SK-N-SH (cell line): ENCODE results near the gene ZHX3. TPM values are rescaled to one million over a fixed set of nuclear protein-coding genes. Genes with fewer than 3 reads are reported as not detected.

Experiments used
- CTCF ChIA-PET: fragments of 300-600, 350-600 bp; formaldehyde crosslinking; extraction: SDS; loops from one replicate; lab custom pipeline; 2021; lab: Yijun Ruan, JAX
- POLR2A ChIA-PET: fragments of 350-600 bp; sonication (Branson Sonifier 250); formaldehyde crosslinking; extraction: SDS; loops from one replicate; lab custom pipeline; 2020; ENCODE audit warnings: antibody characterized with exemption, inconsistent platforms; lab: Yijun Ruan, JAX
- DNase-seq: peaks from one replicate; pipeline ENCODE4 v3.0.0; 2012
- H2AFZ ChIP-seq: fragments of 200-600 bp; sonication (generic); 2 replicates; pipeline ENCODE4 v1.8.1; 2016; ENCODE audit warnings: antibody characterized with exemption, mild to moderate bottlenecking, low read depth
- H3F3A ChIP-seq: fragments of 200-600 bp; sonication (generic); replicated peaks from 2 replicates; pipeline ENCODE3; 2016; ENCODE audit warnings: antibody characterized with exemption, mild to moderate bottlenecking; ENCODE audit not compliant: insufficient read depth
- H3K27ac ChIP-seq, 2 experiments: fragments of 200-500 bp in 1 of 2; fragments of 200-600 bp in 1 of 2; sonication (Bioruptor generic) in 1 of 2; sonication (generic), shearing (Covaris generic) in 1 of 2; 2 replicates each; pipeline versions ENCODE4 v1.5.1 to v1.6.1; 2014 to 2016; ENCODE audit warnings: low read depth in 2 of 2, inconsistent platforms in 1 of 2, low read length in 1 of 2, mild to moderate bottlenecking in 1 of 2, mixed read lengths in 1 of 2
- H3K27me3 ChIP-seq: fragments of 200-600 bp; sonication (generic), shearing (Covaris generic); 2 replicates; pipeline ENCODE4 v1.6.1; 2016; ENCODE audit warnings: mixed run types; ENCODE audit not compliant: insufficient read depth
- H3K36me3 ChIP-seq, 2 experiments: fragments of 200-500 bp in 1 of 2; fragments of 200-600 bp in 1 of 2; sonication (Bioruptor generic) in 1 of 2; sonication (generic) in 1 of 2; replicated peaks in 1 of 2; 2 replicates each; pipeline versions ENCODE3 to v1.5.1; 2014 to 2016; ENCODE audit warnings: low read length in 1 of 2, mild to moderate bottlenecking in 1 of 2; ENCODE audit not compliant: insufficient read depth in 2 of 2, control insufficient read depth in 1 of 2
- H3K4me1 ChIP-seq, 2 experiments: fragments of 200-500 bp in 1 of 2; fragments of 200-600 bp in 1 of 2; sonication (Bioruptor generic) in 1 of 2; sonication (generic), shearing (Covaris generic) in 1 of 2; 2 replicates each; pipeline versions ENCODE4 v1.5.1 to v1.6.1; 2014 to 2016; ENCODE audit warnings: low read depth in 1 of 2, low read length in 1 of 2, mixed run types in 1 of 2; ENCODE audit not compliant: insufficient read depth in 2 of 2, control insufficient read depth in 1 of 2
- H3K4me2 ChIP-seq: fragments of 200-600 bp; sonication (generic), shearing (Covaris generic); 2 replicates; pipeline ENCODE4 v1.6.1; 2017; ENCODE audit warnings: mixed run types
- H3K4me3 ChIP-seq, 2 experiments: fragments of 200-500 bp in 1 of 2; fragments of 200-600 bp in 1 of 2; sonication (Bioruptor generic) in 1 of 2; sonication (generic), shearing (Covaris generic) in 1 of 2; 2 replicates each; pipeline versions ENCODE4 v1.5.1 to v1.8.1; 2014 to 2016; ENCODE audit warnings: low read depth in 2 of 2, inconsistent platforms in 1 of 2, low read length in 1 of 2, mild to moderate bottlenecking in 1 of 2, mixed read lengths in 1 of 2, moderate library complexity in 1 of 2
- H3K79me2 ChIP-seq: fragments of 200-600 bp; sonication (generic); 2 replicates; pipeline ENCODE4 v1.8.1; 2017; ENCODE audit warnings: mild to moderate bottlenecking; ENCODE audit not compliant: insufficient read depth
- H3K9ac ChIP-seq: fragments of 200-600 bp; sonication (generic); 2 replicates; pipeline ENCODE4 v1.6.1; 2017; ENCODE audit warnings: mixed run types
- H3K9me2 ChIP-seq: fragments of 200-600 bp; sonication (generic); 2 replicates; pipeline ENCODE4 v1.6.1; 2017; ENCODE audit warnings: mixed run types
- H3K9me3 ChIP-seq: fragments of 200-600 bp; sonication (generic); 2 replicates; pipeline ENCODE4 v1.6.1; 2017; ENCODE audit warnings: mixed run types, mild to moderate bottlenecking, moderate library complexity
- H4K20me1 ChIP-seq: fragments of 200-600 bp; sonication (generic); 2 replicates; pipeline ENCODE4 v1.6.1; 2017; ENCODE audit warnings: mild to moderate bottlenecking, mixed run types; ENCODE audit not compliant: insufficient read depth
- CHD2 ChIP-seq: fragments of 150-350 bp; IDR thresholded peaks from 2 replicates; pipeline ENCODE4 v1.6.1; 2018; ENCODE audit warnings: low read length; ENCODE audit not compliant: partially characterized antibody
- EZH2phosphoT487 ChIP-seq: fragments of 200-600 bp; sonication (generic); IDR thresholded peaks from 2 replicates; pipeline ENCODE4 v1.6.1; 2017; ENCODE audit warnings: low read depth, mixed run types, mild to moderate bottlenecking, antibody characterized with exemption, moderate library complexity, borderline replicate concordance
- FOXJ3 ChIP-seq: sonication (generic); formaldehyde crosslinking; IDR thresholded peaks from 2 replicates; pipeline ENCODE4 v1.5.1; 2020; ENCODE audit warnings: mild to moderate bottlenecking, missing genetic modification reagents
- MEF2A ChIP-seq: IDR thresholded peaks from 2 replicates; pipeline ENCODE4 v1.4.0; 2012; ENCODE audit warnings: low read depth, borderline replicate concordance
- POLR2AphosphoS5 ChIP-seq: IDR thresholded peaks from 2 replicates; pipeline ENCODE4 v1.6.1; 2012; ENCODE audit warnings: low read depth, low read length
- RFX5 ChIP-seq: IDR thresholded peaks from 2 replicates; pipeline ENCODE4 v1.6.1; 2012; ENCODE audit warnings: mild to moderate bottlenecking, improper control_type of control experiment, low read length
- RXRA ChIP-seq: IDR thresholded peaks from 2 replicates; pipeline ENCODE4 v1.4.0; 2012; ENCODE audit warnings: low read depth, mild to moderate bottlenecking, borderline replicate concordance
- SMC3 ChIP-seq: IDR thresholded peaks from 2 replicates; pipeline ENCODE4 v1.6.1; 2012; ENCODE audit warnings: low read depth, low read length, improper control_type of control experiment
- TCF12 ChIP-seq: IDR thresholded peaks from 2 replicates; pipeline ENCODE4 v1.4.0; 2012
- WGBS: methylation state at CpG from one replicate; pipeline ENCODE4 v1.1.6; 2017; ENCODE audit warnings: low lambda C conversion rate; 5-methylcytosine and 5-hydroxymethylcytosine counted together
- polyA plus RNA-seq, 3 experiments: library from polyadenylated mRNA; depleted of rRNA; stranded (reverse); fragments of >200 nt; gene quantifications; 2 replicates each; pipeline ENCODE4 v1.2.3, GENCODE V29; 2012
- TF ChIP-seq, protein P1 (sequence below): fragments of 200-600 bp; sonication (generic); IDR thresholded peaks from 2 replicates; pipeline ENCODE4 v1.6.1; 2017; ENCODE audit warnings: antibody characterized with exemption, mild to moderate bottlenecking, moderate library complexity

Gene ZHX3
- polyA plus RNA-seq, 1 of the 3 experiments (the other 2 are of a cell fraction), result 6.0 TPM

DNA sequence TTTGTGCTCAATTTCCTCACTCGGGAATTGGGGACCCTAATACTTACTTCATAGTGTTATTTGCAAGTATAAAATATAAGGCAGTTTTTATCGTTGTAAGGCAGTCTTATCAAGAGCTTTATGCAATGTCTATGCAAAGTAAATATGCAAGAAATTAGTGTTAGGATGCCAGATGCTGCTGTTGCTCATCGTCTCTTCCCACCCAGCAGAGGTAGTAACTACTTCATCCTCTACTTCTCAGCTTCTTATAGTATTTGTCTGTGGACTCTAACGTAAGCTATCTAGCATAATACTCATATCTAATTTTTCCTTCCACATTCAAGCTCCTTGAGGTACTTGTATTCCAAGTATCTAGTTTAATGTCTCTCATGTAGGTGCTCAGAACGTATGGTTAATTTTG is 168.6 kb downstream of the ZHX3 start:
- WGBS, result 90% methylated on average over 5 of the region's 5 CpGs
- Histone ChIP-seq H3K9me2 (no peaks in the 10 kb centered on the region), H3K36me3 (peaks cover 4 to 6% of the 10 kb centered on the region in 2 experiments), H3F3A (no peaks in the 10 kb centered on the region), H4K20me1 (peaks cover 100% of the 10 kb centered on the region), H2AFZ (no peak overlapping the region), H3K4me1 (peaks cover 10 to 21% of the 10 kb centered on the region in 2 experiments; a peak in 2 of 4 replicates), H3K27me3 (no peaks in the 10 kb centered on the region), H3K9me3 (no peaks in the 10 kb centered on the region), H3K79me2 (peaks cover 100% of the 10 kb centered on the region), H3K27ac (no peak overlapping the region), H3K4me3 (no peak overlapping the region), H3K4me2 (no peak overlapping the region), H3K9ac (no peak overlapping the region)
- DNase-seq, result no peak
- TF ChIP-seq MEF2A, result no peak
- no peak for TF ChIP-seq RFX5
- POLR2A ChIA-PET, result no interaction called here
- CTCF ChIA-PET, result interaction anchor here (1.2 to 2.2 kb wide), 4 partner anchors 84 to 191 kb away, joined by 3 to 11 read pairs (median 4); partner anchors contain the start of gene LPIN3

DNA sequence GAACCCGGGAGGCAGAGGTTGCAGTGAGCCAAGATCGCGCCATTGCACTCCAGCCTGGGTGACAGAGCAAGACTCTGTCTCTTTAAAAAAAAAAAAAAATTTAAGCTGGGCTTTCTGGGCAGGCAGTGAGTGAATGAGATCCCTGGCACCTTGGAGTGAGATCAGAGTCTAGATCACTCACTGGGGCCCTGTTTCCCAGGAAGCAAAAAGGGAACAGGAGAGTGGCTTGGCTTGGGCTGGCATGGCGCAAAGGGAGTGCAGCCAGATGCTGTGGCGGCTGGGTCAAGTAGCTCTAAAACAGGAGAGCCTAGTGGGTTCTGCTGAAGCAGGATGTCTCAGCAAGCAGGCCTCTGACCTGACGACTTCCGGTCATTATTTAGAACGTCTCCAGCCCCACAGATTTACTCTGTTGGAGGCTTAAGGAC is 169.8 kb downstream of the ZHX3 start:
- Histone ChIP-seq H3F3A (no peaks in the 10 kb centered on the region), H2AFZ (no peak overlapping the region), H3K4me1 (peaks cover 10 to 28% of the 10 kb centered on the region in 2 experiments; a peak in 2 of 4 replicates), H3K27ac (no peak overlapping the region; a peak in 1 of 4 replicates), H4K20me1 (peaks cover 100% of the 10 kb centered on the region), H3K79me2 (peaks cover 100% of the 10 kb centered on the region), H3K27me3 (no peaks in the 10 kb centered on the region), H3K36me3 (peaks cover 5 to 6% of the 10 kb centered on the region in 2 experiments), H3K9me3 (no peaks in the 10 kb centered on the region), H3K9me2 (no peaks in the 10 kb centered on the region), H3K9ac (no peak overlapping the region), H3K4me2 (no peak overlapping the region), H3K4me3 (no peak overlapping the region)
- ChIA-PET POLR2A (no interaction called here), CTCF (no interaction called here)
- DNase-seq, result no peak
- TF ChIP-seq POLR2AphosphoS5 (no peak), EZH2phosphoT487 (no peak), CHD2 (no peak), TCF12 (no peak), SMC3 (no peak)
- 80% methylated on average over 8 of the region's 8 CpGs for WGBS

- TF ChIP-seq TCF12, result no peak
- TF ChIP-seq EZH2phosphoT487, result no peak
- TF ChIP-seq, protein P1, sequence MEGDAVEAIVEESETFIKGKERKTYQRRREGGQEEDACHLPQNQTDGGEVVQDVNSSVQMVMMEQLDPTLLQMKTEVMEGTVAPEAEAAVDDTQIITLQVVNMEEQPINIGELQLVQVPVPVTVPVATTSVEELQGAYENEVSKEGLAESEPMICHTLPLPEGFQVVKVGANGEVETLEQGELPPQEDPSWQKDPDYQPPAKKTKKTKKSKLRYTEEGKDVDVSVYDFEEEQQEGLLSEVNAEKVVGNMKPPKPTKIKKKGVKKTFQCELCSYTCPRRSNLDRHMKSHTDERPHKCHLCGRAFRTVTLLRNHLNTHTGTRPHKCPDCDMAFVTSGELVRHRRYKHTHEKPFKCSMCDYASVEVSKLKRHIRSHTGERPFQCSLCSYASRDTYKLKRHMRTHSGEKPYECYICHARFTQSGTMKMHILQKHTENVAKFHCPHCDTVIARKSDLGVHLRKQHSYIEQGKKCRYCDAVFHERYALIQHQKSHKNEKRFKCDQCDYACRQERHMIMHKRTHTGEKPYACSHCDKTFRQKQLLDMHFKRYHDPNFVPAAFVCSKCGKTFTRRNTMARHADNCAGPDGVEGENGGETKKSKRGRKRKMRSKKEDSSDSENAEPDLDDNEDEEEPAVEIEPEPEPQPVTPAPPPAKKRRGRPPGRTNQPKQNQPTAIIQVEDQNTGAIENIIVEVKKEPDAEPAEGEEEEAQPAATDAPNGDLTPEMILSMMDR, result no peak
- no peak for TF ChIP-seq FOXJ3 (CRISPR knock-in tag)
- no peak for TF ChIP-seq RXRA
- Histone ChIP-seq H3K4me2 (no peak overlapping the region), H3K27ac (no peak overlapping the region), H2AFZ (no peak overlapping the region), H3K79me2 (peaks cover 100% of the 10 kb centered on the region), H3K4me3 (no peak overlapping the region), H3F3A (no peaks in the 10 kb centered on the region), H3K4me1 (peaks cover 10 to 36% of the 10 kb centered on the region in 2 experiments; a peak in 2 of 4 replicates), H3K9ac (no peak overlapping the region), H3K36me3 (peaks cover 5 to 6% of the 10 kb centered on the region in 2 experiments), H3K27me3 (no peaks in the 10 kb centered on the region), H3K9me3 (no peaks in the 10 kb centered on the region), H3K9me2 (no peaks in the 10 kb centered on the region), H4K20me1 (peaks cover 100% of the 10 kb centered on the region)
- WGBS, result 95% methylated on average over 10 of the region's 12 CpGs
- POLR2A ChIA-PET, result no interaction called here
- DNase-seq, result no peak
- CTCF ChIA-PET, result interaction anchor here (0.6 to 1.4 kb wide), 3 partner anchors 13 to 50 kb away, joined by 3 to 4 read pairs (median 3); no protein-coding TSS in a partner anchor
Observed at GRCh38 chr20:41145821-41146620, 171.5 kb downstream of the ZHX3 start.
